Frontal cortex (tissue), 4 donors: ENCODE results near the gene MYO1H. TPM values are rescaled to one million over a fixed set of nuclear protein-coding genes. Genes with fewer than 3 reads are reported as not detected.
"Not testable (repeated sequence)": the region's sequence is repeated elsewhere in the genome, so short reads cannot be mapped to it uniquely, and the experiment has no call there.

Experiments used
- DNase-seq, 2 donors: peaks; one replicate each; pipeline ENCODE4 v3.0.0; 2012; ENCODE audit warnings: low spot score in 2 of 2
- FAIRE-seq: peaks from 2 replicates; lab custom pipeline; 2012; peaks lifted over from hg19 to GRCh38; lab: Jason Lieb, UNC
- total RNA-seq: library from RNA; depleted of rRNA; stranded (reverse); fragments of >200 nt; gene quantifications from one replicate; pipeline ENCODE4 v1.2.3, GENCODE V29; 2014
- donor health status: control.
- donor health status: control.
- donor health status: control.

The MYO1H gene
- total RNA-seq, 1 donor from 2014 or later, result under 0.01 TPM

- FAIRE-seq (no peak), DNase-seq (no peak)
Measured at GRCh38 chr12:109464642-109465351, 117.1 kb downstream of the MYO1H start.

- DNase-seq (no peak), FAIRE-seq (no peak)
Measured at GRCh38 chr12:109466305-109466704, 118.6 kb downstream of the MYO1H start.

GRCh38 chr12:109466821-109467220, 119.1 kb downstream of the MYO1H start:
- no peak for DNase-seq
- no peak for FAIRE-seq

GRCh38 chr12:109467978-109468676, 120.4 kb downstream of the MYO1H start:
- FAIRE-seq (no peak), DNase-seq (no peak)

- DNase-seq (no peak), FAIRE-seq (no peak)
Measured at GRCh38 chr12:109469517-109469916, 121.8 kb downstream of the MYO1H start.

- FAIRE-seq, result no peak
Measured at GRCh38 chr12:109473006-109473405, 125.3 kb downstream of the MYO1H start.

GRCh38 chr12:109473526-109474270, 126.0 kb downstream of the MYO1H start:
- not testable (repeated sequence) for FAIRE-seq, DNase-seq

More at GRCh38 chr12:109473006-109473405, 125.3 kb downstream of the MYO1H start:
- DNase-seq, result no peak

- FAIRE-seq (no peak), DNase-seq (no peak)
Measured at GRCh38 chr12:109475121-109475520, 127.4 kb downstream of the MYO1H start.

GRCh38 chr12:109475993-109476806, 128.5 kb downstream of the MYO1H start:
- DNase-seq (no peak), FAIRE-seq (no peak)

GRCh38 chr12:109476807-109477184, 129.1 kb downstream of the MYO1H start:
- FAIRE-seq (no peak), DNase-seq (peak in 1 of 2 donors; percentile 29)

DNA sequence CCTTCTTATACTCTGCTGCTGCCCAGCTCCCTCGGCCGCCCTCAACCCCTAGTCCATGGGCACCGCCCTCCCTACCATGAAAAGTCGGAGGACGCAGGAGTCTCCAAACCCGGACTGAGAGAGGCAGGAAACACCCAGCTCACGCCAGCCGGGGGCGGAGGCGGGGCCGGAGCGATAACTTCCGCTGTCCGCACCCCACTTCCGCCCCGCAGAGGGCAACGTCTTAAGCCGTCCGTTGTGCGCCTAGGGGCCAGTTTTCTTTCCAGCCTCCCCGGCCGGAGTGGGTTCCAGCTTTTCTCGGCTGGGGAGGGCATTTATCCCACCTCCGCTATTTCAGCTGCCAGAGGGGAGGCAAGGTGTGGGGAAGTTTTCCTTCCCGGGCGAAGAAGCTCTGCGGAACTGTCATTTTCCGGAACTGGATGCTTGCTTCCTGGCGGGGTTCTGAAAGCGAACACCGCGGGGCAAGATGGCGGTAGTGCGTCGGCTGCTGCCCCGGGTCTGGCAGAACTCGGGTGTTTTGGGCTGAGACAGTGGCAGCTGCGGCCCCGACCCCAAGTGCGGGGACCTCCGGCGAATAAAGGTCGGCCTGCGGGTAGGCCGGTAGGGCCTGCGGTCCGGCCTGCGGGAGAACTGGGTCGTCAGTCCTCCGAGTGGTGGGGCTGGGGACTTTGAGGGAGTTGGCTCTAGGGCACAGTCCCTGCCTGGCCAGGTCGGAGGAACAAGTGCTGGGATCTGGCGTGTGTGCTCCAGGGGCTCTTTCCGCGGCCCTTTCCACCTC, 129.7 kb downstream of the MYO1H start, which contains the start of the genes KCTD10 and UBE3B:
KCTD10 (minus strand) TSS at position 116 of the 778 bp plus-strand sequence; CDS start at position 78, 38 bp downstream.
UBE3B (plus strand) TSS at position 450 of the 778 bp plus-strand sequence. CDS start 5,918 bp downstream, outside the sequence.
- FAIRE-seq, result no peak
- DNase-seq, result peak; percentile 71 to 91

DNA sequence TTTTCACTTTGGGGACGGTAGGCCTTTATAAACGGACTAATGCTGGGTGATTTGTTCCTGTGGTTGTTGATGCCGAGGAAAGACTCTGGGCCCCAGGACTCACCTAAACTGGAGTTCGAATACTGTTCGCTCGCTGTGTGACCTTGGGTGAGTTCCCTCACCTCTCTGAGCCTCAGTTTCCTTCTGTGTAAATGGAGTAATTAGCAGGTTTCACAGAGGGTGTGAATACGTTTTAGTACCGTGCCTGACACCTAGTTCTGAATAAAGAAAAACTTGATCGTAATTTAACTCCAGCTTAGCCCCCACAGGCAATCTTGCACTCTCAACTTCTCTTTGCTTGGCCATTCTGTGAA, 130.2 kb downstream of the MYO1H start:
- DNase-seq, result no peak
- no peak for FAIRE-seq

- FAIRE-seq, result no peak
- DNase-seq, result no peak
Measured at GRCh38 chr12:109479761-109480160, 132.1 kb downstream of the MYO1H start.

DNA sequence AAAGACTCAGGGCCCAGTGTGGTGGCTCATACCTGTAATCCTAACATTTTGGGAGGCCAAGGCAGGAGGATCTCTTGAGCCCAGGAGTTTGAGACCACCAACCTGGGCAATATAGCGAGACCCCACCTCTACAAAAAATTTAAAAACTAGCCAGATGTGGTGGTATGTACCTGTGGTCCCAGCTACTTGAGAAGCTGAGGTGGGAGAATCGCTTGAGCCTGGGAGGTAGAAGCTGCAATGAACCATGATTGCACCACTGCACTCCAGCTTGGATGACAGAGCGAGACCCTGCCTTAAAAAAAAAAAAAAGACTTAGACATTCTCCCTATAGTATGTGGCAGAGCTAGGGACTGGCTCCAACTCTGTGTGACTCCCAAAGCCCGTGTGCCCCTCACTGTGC, 132.7 kb downstream of the MYO1H start:
- FAIRE-seq (no peak), DNase-seq (no peak)

DNA sequence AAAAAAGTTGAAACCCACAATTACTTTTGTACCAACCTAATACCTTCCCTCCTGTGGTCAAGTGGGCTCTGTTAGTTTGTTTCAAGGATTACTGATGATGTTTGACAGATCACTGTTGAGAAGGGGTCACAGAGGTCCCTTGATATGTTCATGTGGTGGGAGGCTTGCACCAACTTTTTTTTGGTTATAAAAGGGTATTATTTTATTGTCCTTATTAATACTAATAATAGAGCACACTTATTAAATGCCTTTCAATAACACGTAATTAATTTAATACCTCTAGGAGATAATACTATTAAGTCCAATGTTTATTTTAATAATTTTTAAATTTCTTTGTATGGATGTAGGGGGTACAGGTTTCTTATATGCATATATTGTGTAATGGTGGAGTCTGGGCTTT, 134.2 kb downstream of the MYO1H start:
- DNase-seq (no peak), FAIRE-seq (no peak)

- DNase-seq (no peak), FAIRE-seq (no peak)
Measured at GRCh38 chr12:109482491-109482890, 134.8 kb downstream of the MYO1H start.

- FAIRE-seq (no peak), DNase-seq (no peak)
Measured at GRCh38 chr12:109482894-109483293, 135.2 kb downstream of the MYO1H start.

DNA sequence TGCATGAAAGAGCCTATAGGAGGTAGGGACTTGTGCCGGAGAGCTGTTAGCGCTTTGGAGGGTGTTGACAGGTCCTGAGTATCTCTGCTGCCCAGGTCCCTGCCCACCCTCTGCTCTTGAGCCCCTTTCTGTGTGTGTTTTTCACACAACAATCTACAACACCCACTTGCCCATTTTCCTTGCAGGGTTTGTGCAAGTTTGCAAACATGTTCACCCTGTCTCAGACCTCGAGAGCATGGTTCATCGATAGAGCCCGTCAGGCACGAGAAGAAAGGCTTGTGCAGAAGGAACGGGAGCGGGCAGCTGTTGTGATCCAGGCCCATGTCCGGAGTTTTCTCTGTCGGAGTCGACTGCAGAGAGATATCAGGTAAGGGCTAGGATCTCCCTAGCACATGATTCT, 135.6 kb downstream of the MYO1H start:
- FAIRE-seq, result no peak
- DNase-seq, result no peak

DNA sequence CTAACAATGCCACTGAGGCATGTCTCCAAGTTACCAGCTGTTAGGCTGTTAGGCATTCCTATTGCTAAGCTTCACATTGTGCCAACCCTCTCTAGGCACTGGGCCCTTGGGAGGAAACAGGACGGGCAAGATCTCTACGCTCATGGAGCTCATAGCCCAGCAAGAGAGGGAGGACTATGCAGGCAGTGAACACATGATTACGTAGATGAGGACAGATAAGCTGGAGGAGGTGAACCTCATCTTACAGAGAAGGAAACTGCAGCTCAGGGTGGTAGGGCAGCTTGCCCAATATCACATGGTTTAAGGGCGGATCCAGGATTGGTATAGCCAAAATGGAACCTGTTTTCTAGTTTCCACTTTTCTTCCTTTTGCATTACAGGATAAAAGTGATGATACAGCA, 137.5 kb downstream of the MYO1H start:
- FAIRE-seq, result no peak

More for the DNA sequence above, 137.5 kb downstream of the MYO1H start:
- DNase-seq, result no peak
